GM18526 (cell line): ENCODE data around the gene CAPN12.

Experiments used
- POLR2A ChIP-seq: IDR thresholded peaks from 3 replicates; pipeline ENCODE4 v1.6.1; 2011; ENCODE audit not compliant: insufficient read length; ENCODE audit errors: extremely low read depth

CAPN12 gene

GRCh38 chr19:38718747-38719543, 25.3 kb downstream of the CAPN12 start:
- no peak for TF ChIP-seq POLR2A

- no peak for TF ChIP-seq POLR2A
Measured at GRCh38 chr19:38717855-38718254, 26.4 kb downstream of the CAPN12 start.

- no peak for TF ChIP-seq POLR2A
Measured at GRCh38 chr19:38717051-38717450, 27.2 kb downstream of the CAPN12 start.

GRCh38 chr19:38715555-38715954, 28.7 kb downstream of the CAPN12 start:
- TF ChIP-seq POLR2A: no peak

- no peak for TF ChIP-seq POLR2A
Measured at GRCh38 chr19:38714354-38714778, 29.9 kb downstream of the CAPN12 start.

- TF ChIP-seq POLR2A: no peak
Measured at GRCh38 chr19:38713865-38714264, 30.4 kb downstream of the CAPN12 start.

- no peak for TF ChIP-seq POLR2A
Measured at GRCh38 chr19:38713227-38713649, 31.0 kb downstream of the CAPN12 start.

GRCh38 chr19:38712161-38712748, 32.0 kb downstream of the CAPN12 start:
- no peak for TF ChIP-seq POLR2A

GRCh38 chr19:38711726-38712153, 32.5 kb downstream of the CAPN12 start:
- no peak for TF ChIP-seq POLR2A

GRCh38 chr19:38710928-38711725, 33.1 kb downstream of the CAPN12 start:
- no peak for TF ChIP-seq POLR2A

GRCh38 chr19:38710416-38710702, 33.9 kb downstream of the CAPN12 start:
- no peak for TF ChIP-seq POLR2A

- no peak for TF ChIP-seq POLR2A
Measured at GRCh38 chr19:38709671-38710415, 34.4 kb downstream of the CAPN12 start.

GRCh38 chr19:38709119-38709518, 35.2 kb downstream of the CAPN12 start:
- no peak for TF ChIP-seq POLR2A

GRCh38 chr19:38708413-38709024, 35.8 kb downstream of the CAPN12 start:
- no peak for TF ChIP-seq POLR2A
